ENCODE measurements around the gene ECI1. TPM values are rescaled to one million over a fixed set of nuclear protein-coding genes. Genes with fewer than 3 reads are reported as not detected.

ECI1 gene, protein sequence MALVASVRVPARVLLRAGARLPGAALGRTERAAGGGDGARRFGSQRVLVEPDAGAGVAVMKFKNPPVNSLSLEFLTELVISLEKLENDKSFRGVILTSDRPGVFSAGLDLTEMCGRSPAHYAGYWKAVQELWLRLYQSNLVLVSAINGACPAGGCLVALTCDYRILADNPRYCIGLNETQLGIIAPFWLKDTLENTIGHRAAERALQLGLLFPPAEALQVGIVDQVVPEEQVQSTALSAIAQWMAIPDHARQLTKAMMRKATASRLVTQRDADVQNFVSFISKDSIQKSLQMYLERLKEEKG
- 48.5 to 95.5 TPM (median 93.6 TPM) in 5 replicates for total RNA-seq (2022; extraction: Qiagen RNA extraction)

DNA sequence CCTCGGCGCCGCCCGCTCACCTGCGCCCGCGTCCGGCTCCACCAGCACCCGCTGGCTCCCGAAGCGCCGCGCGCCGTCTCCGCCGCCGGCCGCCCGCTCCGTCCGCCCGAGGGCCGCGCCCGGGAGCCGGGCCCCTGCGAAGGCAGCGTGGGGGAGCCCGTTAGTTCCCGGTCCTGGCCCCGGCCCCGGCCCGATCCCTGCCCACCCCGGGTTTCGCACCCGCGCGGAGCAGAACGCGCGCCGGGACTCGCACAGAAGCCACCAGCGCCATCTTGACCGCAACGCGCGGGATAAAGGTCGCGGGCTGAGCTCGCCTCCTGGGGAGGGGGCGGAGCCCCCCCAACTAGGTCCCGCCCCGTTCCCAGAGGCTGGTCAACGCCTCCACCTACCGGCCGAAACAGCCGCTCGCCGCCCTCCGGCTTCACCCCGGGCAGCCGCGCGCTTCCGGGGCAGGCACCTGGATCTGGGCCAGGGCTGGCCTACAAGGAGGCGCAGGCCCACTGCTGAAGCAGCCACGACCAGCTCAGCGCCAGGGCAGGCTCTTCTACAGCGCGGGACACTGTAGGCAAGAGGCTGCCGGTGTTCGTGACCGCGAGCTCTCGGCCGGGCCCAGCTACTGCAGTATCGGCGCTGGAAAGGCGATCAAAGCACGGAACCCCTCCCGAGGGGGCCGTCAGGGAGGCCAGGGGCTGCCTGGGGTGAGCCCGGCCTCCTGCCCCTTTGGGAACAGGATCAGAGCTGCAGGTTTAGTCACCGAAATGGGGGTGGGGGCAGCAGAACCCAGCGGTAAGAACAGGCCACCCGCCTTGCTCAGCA lies at the start of gene ECI1:
ECI1 (minus strand) TSS at position 292 of the 816 bp plus-strand sequence; CDS start at position 271, 21 bp downstream.

DNA sequence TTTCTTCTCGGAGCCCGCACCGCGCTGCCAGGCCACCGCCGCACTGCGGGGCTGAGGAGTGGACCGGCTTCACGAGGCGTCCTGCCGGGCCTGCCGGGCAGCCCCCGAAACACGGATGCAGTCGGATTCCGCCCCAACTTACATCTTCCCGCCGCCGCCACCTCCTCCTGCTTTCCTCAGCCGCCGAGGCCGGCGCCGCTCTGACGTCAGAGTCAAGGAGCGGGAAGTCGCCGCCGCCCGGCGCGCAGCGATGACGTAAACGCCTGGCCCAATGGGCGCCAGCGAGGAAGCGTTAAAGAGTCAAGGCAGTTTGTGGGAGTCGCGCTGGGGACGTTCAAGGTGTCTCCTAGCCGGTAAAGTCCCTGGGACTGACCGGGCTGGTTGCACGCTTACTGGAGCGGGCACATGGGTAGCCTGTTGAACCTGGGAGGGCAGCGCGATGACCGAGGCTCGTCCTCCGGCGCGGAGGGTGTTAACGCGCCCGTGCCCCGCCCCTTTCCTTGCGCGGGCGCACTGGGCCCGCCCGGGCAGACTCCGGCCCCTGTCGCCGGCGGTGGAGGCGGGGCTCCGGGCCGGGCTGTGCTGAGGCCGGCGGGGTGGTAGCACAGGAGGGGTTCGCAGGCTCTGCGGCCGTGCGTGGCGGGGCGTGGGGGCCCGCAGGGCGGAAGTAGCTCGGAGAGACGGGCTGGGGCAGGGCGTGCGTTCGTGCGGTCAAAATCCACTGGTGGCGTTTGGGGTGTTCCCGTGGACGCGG lies 16.7 kb upstream of the ECI1 start, which contains the start of gene RNPS1:
RNPS1 (minus strand) TSS at position 214 of the 754 bp plus-strand sequence. CDS start 3,483 bp downstream, outside the sequence.

DNA sequence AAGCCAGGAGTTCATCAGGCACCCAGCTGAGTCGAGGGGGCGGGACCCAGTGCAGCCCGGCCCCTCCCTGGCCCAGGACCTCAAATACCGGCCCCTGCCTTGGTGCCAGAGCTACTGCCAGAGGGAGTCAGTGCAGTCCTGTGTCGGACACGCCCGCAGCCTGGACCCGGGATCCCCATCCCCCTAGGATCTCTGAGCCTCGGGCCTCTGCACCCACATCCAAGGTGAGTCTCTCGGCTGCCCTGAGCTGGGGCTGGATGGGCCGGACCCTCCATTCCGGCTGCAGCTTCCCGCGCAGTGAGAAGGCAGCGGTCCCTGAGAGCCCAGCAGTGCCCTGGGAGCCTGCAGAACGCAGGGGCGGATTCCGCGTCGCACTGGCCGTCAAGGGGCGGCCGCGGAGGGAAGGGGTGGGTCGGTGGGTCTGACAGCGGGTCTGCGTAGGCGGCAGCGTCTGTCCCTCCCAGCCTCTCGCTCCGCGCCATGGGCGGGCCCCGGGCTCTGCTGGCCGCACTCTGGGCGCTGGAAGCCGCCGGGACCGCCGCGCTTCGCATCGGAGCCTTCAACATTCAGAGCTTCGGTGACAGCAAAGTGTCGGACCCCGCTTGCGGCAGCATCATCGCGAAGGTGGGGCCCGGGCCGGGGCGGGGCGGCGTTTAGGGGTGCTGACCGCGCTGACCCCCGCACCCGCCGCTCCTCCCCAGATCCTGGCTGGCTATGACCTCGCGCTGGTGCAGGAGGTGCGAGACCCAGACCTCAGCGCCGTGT lies 14.9 kb downstream of the ECI1 start, which contains the start of gene DNASE1L2:
DNASE1L2 (plus strand) TSS at position 108 of the 765 bp plus-strand sequence; CDS start at position 481, 373 bp downstream.

DNA sequence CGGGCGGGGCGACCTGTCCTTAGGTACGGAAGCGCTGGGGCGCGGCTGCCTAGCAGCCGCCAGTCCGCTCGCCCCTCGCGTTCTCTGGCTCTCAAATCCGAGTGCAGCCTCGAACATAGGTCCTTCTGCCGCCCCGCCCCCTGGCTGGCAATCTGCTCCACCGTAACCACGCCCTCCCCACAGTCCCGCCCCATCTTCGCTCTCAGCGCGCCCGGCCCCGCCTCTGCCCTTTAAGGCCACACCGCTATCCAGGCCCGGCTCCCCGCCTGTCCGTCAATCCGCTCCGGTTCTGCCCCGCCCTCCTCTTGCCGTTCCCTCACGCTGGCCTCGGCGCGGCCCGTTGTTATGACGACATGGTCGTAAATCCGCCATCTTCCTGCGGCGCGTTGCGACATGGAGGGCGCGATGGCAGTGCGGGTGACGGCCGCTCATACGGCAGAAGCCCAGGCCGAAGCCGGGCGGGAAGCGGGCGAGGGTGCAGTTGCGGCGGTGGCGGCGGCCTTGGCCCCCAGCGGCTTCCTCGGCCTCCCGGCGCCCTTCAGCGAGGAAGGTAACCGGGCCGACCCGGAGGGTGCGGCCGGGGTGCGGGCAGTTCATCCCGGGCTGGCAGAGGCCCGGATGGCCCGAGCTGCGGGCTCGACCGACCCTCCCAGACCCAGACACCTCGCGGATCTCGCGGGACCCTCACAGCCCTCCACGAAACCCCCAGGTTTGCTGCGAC lies 28.0 kb downstream of the ECI1 start, which contains the start of gene E4F1:
E4F1 (plus strand) TSS at position 371 of the 721 bp plus-strand sequence; CDS start at position 394, 23 bp downstream.

DNA sequence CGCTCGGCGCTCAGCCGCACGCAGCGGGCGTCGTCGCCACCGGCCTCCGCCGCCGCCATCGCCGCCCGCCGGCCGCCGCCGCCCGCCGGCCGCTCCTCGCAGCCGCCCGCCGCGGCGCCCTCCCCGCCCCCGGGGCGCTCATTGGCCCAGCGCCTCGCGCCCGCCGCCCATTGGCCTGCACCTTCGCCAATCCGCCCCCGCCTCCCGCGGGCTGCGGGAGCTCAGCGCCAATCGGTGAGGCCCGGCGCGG lies 36.7 kb downstream of the ECI1 start, which contains the start of gene PGP:
PGP (minus strand) TSS at position 122 of the 250 bp plus-strand sequence; CDS start at position 59, 63 bp downstream.

DNA sequence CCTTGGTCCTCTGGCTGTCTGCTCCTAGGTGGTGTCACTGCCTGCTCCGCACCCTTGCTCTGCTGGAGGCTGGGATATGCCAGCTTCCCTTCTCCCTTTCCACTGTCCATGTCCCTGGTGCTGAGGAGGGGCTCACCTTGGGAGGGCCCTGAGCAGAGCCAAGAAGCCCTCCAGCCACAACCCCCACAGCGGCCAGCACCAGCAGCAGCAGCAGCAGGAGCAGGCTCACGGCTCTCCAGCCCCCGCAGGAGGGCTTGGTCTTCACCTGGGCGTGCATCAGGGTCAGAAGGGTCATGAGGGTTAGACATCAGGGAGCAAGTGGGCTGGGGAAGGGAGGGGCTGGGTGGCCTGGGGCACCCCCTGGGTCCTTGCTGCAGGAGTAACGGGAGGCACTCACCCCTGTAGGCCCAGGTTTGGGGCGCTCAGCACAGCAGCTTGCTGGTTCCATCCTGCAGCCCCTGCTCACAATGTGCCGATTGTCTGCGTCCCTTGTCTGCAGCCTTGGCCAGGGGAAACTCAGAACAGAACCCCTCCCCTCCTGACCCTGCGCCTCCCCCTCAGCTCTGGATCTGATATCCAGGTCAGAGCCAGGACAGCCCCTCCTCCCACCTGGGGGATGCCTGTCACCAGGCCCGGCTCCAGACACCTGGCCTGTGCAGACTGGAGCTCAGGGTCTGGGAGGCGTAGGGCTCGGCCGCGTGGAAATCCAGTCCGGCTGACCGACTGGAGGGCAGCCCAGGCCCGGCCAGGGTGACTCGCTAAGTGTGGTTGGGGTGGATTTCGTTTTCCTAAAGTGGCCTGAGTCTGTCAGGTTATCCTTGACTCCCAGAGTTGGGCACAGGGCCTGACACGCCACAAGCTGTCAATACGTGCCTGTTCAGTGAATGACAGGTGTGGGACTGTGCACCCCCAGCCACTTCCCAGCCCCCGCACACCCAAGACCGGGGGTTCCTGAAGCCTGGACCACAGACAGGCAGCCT lies 40.7 kb downstream of the ECI1 start, which contains the start of gene BRICD5:
BRICD5 (minus strand) TSS at position 478 of the 980 bp plus-strand sequence; CDS start at position 448, 30 bp downstream.

DNA sequence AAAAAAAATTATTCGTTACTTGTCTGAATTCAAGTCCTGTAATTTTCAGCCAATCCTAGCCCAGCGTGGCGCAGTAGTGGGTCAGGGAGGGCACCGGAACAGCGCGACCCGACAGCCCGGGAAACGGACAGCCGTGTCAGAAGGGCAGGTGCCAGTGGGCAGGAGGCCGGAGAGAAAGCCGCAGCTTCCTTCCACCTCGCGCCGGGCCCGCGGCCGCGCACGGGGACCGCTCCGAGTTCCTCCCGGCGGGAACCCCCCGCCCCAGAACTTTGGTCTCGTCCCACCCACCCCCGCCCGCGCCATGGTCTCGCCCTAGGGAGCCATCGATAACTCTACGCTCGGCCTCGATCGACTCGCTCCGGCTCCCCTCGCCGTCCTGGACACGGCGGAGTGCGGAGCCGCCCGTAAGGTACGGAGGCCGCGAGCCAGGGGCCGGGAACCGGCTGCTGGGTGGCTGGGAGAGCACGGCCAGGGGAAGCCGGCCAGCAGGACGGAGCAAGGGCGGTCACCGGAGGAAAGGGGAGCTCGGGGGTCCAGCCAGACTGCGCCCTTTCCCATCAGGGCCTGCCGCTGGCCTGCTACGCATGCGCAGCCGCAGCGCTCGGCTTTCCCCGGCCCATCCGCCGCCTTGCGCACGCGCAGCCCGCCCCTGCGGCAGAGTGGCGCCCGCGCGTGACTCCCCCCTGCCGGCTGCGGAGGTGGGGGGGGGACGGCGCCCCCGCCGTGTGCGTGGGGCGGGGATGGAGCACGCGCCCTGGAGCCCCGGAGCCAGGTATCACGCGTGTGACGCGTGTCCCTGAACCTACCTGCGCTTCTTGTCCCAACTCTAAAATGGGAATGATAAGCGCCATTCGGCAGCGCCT lies 46.1 kb downstream of the ECI1 start, which contains the start of gene MLST8:
MLST8 (plus strand) TSS at position 351 of the 863 bp plus-strand sequence. CDS start 632 bp downstream, outside the sequence.

DNA sequence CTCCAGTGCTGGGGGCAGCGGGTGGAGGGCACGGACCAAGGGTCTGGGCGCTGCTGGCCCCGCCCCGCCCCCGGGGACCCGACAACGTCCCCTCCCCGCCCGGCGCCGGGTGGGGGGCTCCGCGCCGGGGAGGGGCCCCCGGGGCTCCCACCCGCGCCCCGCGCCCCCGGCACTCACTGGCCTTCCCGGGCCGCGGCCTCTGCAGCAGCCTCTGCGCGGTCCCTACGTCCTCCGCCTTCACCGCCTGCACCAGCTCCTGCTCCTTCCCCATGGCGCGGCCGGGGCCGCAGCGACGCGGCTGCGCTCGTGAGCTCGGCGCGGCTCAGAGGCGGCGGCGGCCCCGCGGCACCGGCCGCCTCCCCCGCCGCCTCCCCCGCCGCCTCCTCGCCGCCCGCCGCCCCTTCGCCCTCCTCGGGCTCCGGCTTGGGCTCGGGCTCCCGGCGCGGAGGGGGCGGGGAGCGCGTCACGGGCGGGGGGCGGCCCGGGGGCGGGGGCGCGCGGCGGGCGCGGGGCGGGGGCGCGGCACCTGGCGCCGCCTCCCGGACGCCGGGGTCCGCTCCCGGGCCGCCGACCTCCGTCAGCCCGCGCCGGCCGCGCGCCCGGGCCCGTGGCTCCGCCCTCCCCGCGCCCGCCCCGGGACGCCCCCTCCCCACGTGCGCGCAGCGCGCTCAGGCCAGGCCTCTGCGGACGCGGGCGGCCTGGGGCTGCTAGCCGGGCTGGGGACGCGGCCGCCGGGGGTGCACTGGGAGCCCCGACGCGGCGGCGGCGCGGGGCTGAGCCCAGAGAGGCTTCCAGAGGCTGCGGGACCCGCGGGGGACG lies 55.0 kb downstream of the ECI1 start, which contains the start of gene CASKIN1:
CASKIN1 (minus strand) TSS at position 444 of the 819 bp plus-strand sequence; CDS start at position 271, 173 bp downstream.

Other genes starting within 250 kb of the ECI1 start
- 47.7 to 63.8 TPM (median 61.2 TPM) in 5 replicates for gene ZNF598, start 241.8 kb downstream of the ECI1 start, total RNA-seq (2022; extraction: Qiagen RNA extraction)
- gene NPW, start 231.8 kb downstream of the ECI1 start, total RNA-seq (2022; extraction: Qiagen RNA extraction): 0.65 to 1.4 TPM (median 0.88 TPM) in 5 replicates
- 45.2 to 69.1 TPM (median 66.9 TPM) in 5 replicates for gene NHERF2, start 224.7 kb downstream of the ECI1 start, total RNA-seq (2022; extraction: Qiagen RNA extraction)
- 36.2 to 51.1 TPM (median 47.9 TPM) in 5 replicates for gene NTHL1, start 203.8 kb downstream of the ECI1 start, total RNA-seq (2022; extraction: Qiagen RNA extraction)
- gene TSC2, start 203.6 kb downstream of the ECI1 start, total RNA-seq (2022; extraction: Qiagen RNA extraction): 32.0 to 40.6 TPM (median 34.1 TPM) in 5 replicates
- 34.4 to 54.4 TPM (median 49.3 TPM) in 5 replicates for gene PKD1, start 115.7 kb downstream of the ECI1 start, total RNA-seq (2022; extraction: Qiagen RNA extraction)
- gene RAB26, start 103.0 kb downstream of the ECI1 start, total RNA-seq (2022; extraction: Qiagen RNA extraction): 1.9 to 4.4 TPM (median 3.3 TPM) in 5 replicates
- gene TRAF7, start 95.8 kb downstream of the ECI1 start, total RNA-seq (2022; extraction: Qiagen RNA extraction): 39.0 to 55.8 TPM (median 49.7 TPM) in 5 replicates
- 0.23 to 1.00 TPM (median 0.47 TPM) in 5 replicates for gene CASKIN1, start 55.0 kb downstream of the ECI1 start, total RNA-seq (2022; extraction: Qiagen RNA extraction)
- 39.9 to 53.2 TPM (median 51.0 TPM) in 5 replicates for gene MLST8, start 46.1 kb downstream of the ECI1 start, total RNA-seq (2022; extraction: Qiagen RNA extraction)
- gene BRICD5, start 40.7 kb downstream of the ECI1 start, total RNA-seq (2022; extraction: Qiagen RNA extraction): 1.5 to 4.8 TPM (median 3.4 TPM) in 5 replicates
- 14.8 to 35.7 TPM (median 32.9 TPM) in 5 replicates for gene PGP, start 36.7 kb downstream of the ECI1 start, total RNA-seq (2022; extraction: Qiagen RNA extraction)
- 18.7 to 26.9 TPM (median 24.7 TPM) in 5 replicates for gene E4F1, start 28.0 kb downstream of the ECI1 start, total RNA-seq (2022; extraction: Qiagen RNA extraction)
- gene DNASE1L2, start 15.1 kb downstream of the ECI1 start, total RNA-seq (2022; extraction: Qiagen RNA extraction): 0.60 to 1.7 TPM (median 1.3 TPM) in 5 replicates
- 252 to 288 TPM (median 261 TPM) in 5 replicates for gene RNPS1, start 16.5 kb upstream of the ECI1 start, total RNA-seq (2022; extraction: Qiagen RNA extraction)
- 17.3 to 21.9 TPM (median 20.6 TPM) in 5 replicates for gene ABCA3, start 89.1 kb upstream of the ECI1 start, total RNA-seq (2022; extraction: Qiagen RNA extraction)
- gene CCNF, start 177.9 kb upstream of the ECI1 start, total RNA-seq (2022; extraction: Qiagen RNA extraction): 20.2 to 23.1 TPM (median 21.1 TPM) in 5 replicates
- 15.9 to 20.9 TPM (median 18.9 TPM) in 5 replicates for gene TEDC2, start 208.5 kb upstream of the ECI1 start, total RNA-seq (2022; extraction: Qiagen RNA extraction)
- gene NTN3, start 219.7 kb upstream of the ECI1 start, total RNA-seq (2022; extraction: Qiagen RNA extraction): 0.05 to 0.07 TPM (median 0.06 TPM) in 3 of 5 replicates, not detected in the others
- gene TBC1D24, start 223.5 kb upstream of the ECI1 start, total RNA-seq (2022; extraction: Qiagen RNA extraction): 6.0 to 7.9 TPM (median 6.7 TPM) in 5 replicates

All from A549 treated with AZD2906 at 1 μM for 4 hours (cell line).